Endothelial cell of umbilical vein (primary cell): ENCODE measurements around the gene MAP3K19. TPM values are rescaled to one million over a fixed set of nuclear protein-coding genes. Genes with fewer than 3 reads are reported as not detected.

Experiments
- BruUV-seq: library from RNA; stranded (reverse); fragments of 400-500 nt; replicated peaks from 2 replicates; lab custom pipeline; 2021; lab: Mats Ljungman, UMichigan
- CTCF ChIA-PET: fragments of 300-600, 350-600 bp; sonication (Branson Sonifier 250); formaldehyde crosslinking; loops from one replicate; lab custom pipeline; 2021; ENCODE audit warnings: antibody characterized with exemption, inconsistent platforms; lab: Charles Lee
- POLR2A ChIA-PET: fragments of 300-600, 350-600 bp; sonication (Branson Sonifier 250); formaldehyde crosslinking; loops from one replicate; lab custom pipeline; 2021; ENCODE audit warnings: antibody characterized with exemption, inconsistent platforms; lab: Charles Lee
- DNase-seq: peaks from one replicate; pipeline ENCODE4 v3.0.0-alpha.2; 2011; ENCODE audit warnings: low read depth, low spot score
- FAIRE-seq: peaks from 2 replicates; lab custom pipeline; 2011; peaks lifted over from hg19 to GRCh38; lab: Jason Lieb, UNC
- H2AFZ ChIP-seq: 2 replicates; pipeline ENCODE4 v1.6.0; 2012; ENCODE audit warnings: low read depth, low read length, control low read depth, inconsistent platforms
- H3K27ac ChIP-seq: 2 replicates; pipeline ENCODE4 v1.5.1; 2011; ENCODE audit warnings: low read depth, mild to moderate bottlenecking, control low read depth, low read length, moderate library complexity; ENCODE audit not compliant: insufficient read depth
- H3K27me3 ChIP-seq, 2 experiments: 2 replicates each; pipeline versions ENCODE4 v1.6.0 to v1.6.1; 2011; ENCODE audit warnings: low read length in 2 of 2, mixed read lengths in 1 of 2; ENCODE audit not compliant: control insufficient read depth in 2 of 2, insufficient read depth in 2 of 2
- H3K36me3 ChIP-seq, 2 experiments: 2 replicates in 1 of 2; 3 replicates in 1 of 2; pipeline ENCODE4 v1.5.1; 2011; ENCODE audit warnings: low read length in 2 of 2, mild to moderate bottlenecking in 1 of 2, moderate library complexity in 1 of 2; ENCODE audit not compliant: control insufficient read depth in 2 of 2, insufficient read depth in 2 of 2; ENCODE audit errors: extremely low read depth in 1 of 2
- H3K4me1 ChIP-seq: 3 replicates; pipeline ENCODE4 v1.5.1; 2011; ENCODE audit warnings: mild to moderate bottlenecking, low read length; ENCODE audit not compliant: control insufficient read depth, insufficient read depth; ENCODE audit errors: extremely low read depth
- H3K4me2 ChIP-seq: 2 replicates; pipeline ENCODE4 v1.6.1; 2011; ENCODE audit warnings: low read length, control low read depth, mixed read lengths; ENCODE audit not compliant: insufficient read depth
- H3K4me3 ChIP-seq, 3 experiments: fragments of 200-600 bp in 1 of 3; sonication (generic), shearing (Covaris generic) in 1 of 3; replicated peaks in 1 of 3; 2 replicates each; pipeline ENCODE4 v1.5.1; 2011 to 2016; ENCODE audit warnings: control low read depth in 3 of 3, low read length in 3 of 3, mild to moderate bottlenecking in 2 of 3, inconsistent platforms in 1 of 3, low read depth in 1 of 3, moderate library complexity in 1 of 3; ENCODE audit not compliant: insufficient read depth in 1 of 3
- H3K79me2 ChIP-seq: 2 replicates; pipeline ENCODE4 v1.6.0; 2012; ENCODE audit warnings: low read length, inconsistent platforms; ENCODE audit not compliant: control insufficient read depth, insufficient read depth
- H3K9ac ChIP-seq: replicated peaks from 2 replicates; pipeline ENCODE3; 2011; ENCODE audit warnings: low read length, control low read depth; ENCODE audit not compliant: insufficient read depth; ENCODE audit errors: extremely low read depth
- H3K9me1 ChIP-seq: replicated peaks from 3 replicates; pipeline ENCODE4 v1.6.0; 2011; ENCODE audit warnings: mild to moderate bottlenecking, low read length; ENCODE audit not compliant: control insufficient read depth, insufficient read depth; ENCODE audit errors: extremely low read depth
- H3K9me3 ChIP-seq: replicated peaks from 2 replicates; pipeline ENCODE4 v1.5.1; 2012; ENCODE audit warnings: low read length, inconsistent platforms; ENCODE audit not compliant: control insufficient read depth, insufficient read depth
- H4K20me1 ChIP-seq: replicated peaks from 2 replicates; pipeline ENCODE3; 2011; ENCODE audit warnings: mild to moderate bottlenecking, low read length; ENCODE audit not compliant: control insufficient read depth, insufficient read depth; ENCODE audit errors: extremely low read depth
- EZH2 ChIP-seq: IDR thresholded peaks from 2 replicates; pipeline ENCODE4 v1.6.1; 2012; ENCODE audit warnings: borderline replicate concordance, low read depth, mild to moderate bottlenecking, moderate library complexity, low read length, inconsistent platforms; ENCODE audit not compliant: severe bottlenecking
- GATA2 ChIP-seq: IDR thresholded peaks from 2 replicates; pipeline ENCODE4 v1.7.0; 2011; ENCODE audit warnings: low read depth, mild to moderate bottlenecking, moderate library complexity, mixed read lengths, low read length; ENCODE audit not compliant: insufficient read length, insufficient read depth
- JUN ChIP-seq: IDR thresholded peaks from 2 replicates; pipeline ENCODE4 v1.6.1; 2011; ENCODE audit warnings: borderline replicate concordance, low read depth; ENCODE audit not compliant: insufficient read length, insufficient read depth
- MAX ChIP-seq: IDR thresholded peaks from 2 replicates; pipeline ENCODE4 v1.6.1; 2011; ENCODE audit not compliant: insufficient read depth, insufficient read length
- POLR2A ChIP-seq: IDR thresholded peaks from 2 replicates; pipeline ENCODE4 v1.6.1; 2012; ENCODE audit warnings: low read depth, mild to moderate bottlenecking, control low read depth, low read length
- POLR2AphosphoS5 ChIP-seq: IDR thresholded peaks from 2 replicates; pipeline ENCODE4 v1.6.1; 2012; ENCODE audit warnings: low read depth, mild to moderate bottlenecking, control low read depth, low read length, moderate library complexity; ENCODE audit not compliant: insufficient read depth
- dilution Hi-C: fragments of 300-500 bp; cut with MboI; formaldehyde crosslinking; loops from one replicate; pipeline ENCODE4 v1.15.0; 2019; ENCODE audit warnings: low sequenced_read_pairs; ENCODE audit not compliant: extremely low pct_ligation_motif_present
- intact Hi-C: fragments of 100-400 bp; cut with micrococcal nuclease; formaldehyde crosslinking; loops from one replicate; pipeline ENCODE4 v1.10.0; 2022
- polyA plus RNA-seq, 4 experiments: library from polyadenylated mRNA; depleted of rRNA in 3 of 4; stranded (reverse) in 3 of 4; unstranded in 1 of 4; fragments of >200 nt; gene quantifications; 2 replicates each; pipeline versions ENCODE4 v1.2.1 to v1.2.3, GENCODE V29; 2011 to 2012; ENCODE audit warnings: missing spikeins in 1 of 4
- total RNA-seq: library from RNA; stranded (reverse); gene quantifications from 2 replicates; pipeline ENCODE4 v1.2.3, GENCODE V29; 2021
- TF ChIP-seq, protein P1 (sequence below), 2 donors: IDR thresholded peaks; 1 replicate in 1 of 2; 2 replicates in 1 of 2; pipeline ENCODE4 v1.5.1; 2011; ENCODE audit warnings: low read length in 2 of 2, mild to moderate bottlenecking in 2 of 2, moderate library complexity in 2 of 2, control low read depth in 1 of 2, inconsistent platforms in 1 of 2, low read depth in 1 of 2; ENCODE audit not compliant: insufficient read depth in 1 of 2; ENCODE audit errors: extremely low read depth in 1 of 2

Gene MAP3K19
- total and polyA plus RNA-seq, 2 donors (not counting 3 experiments of a cell fraction or from before 2014, with no cell fraction given) = not detected

- Histone ChIP-seq H3K9me3 (no peaks in the 10 kb centered on the region), H3K4me3 (peak within 1 kb of the TSS; percentile 54 to 99 (median 87)), H3K79me2 (peaks cover 49% of the 10 kb centered on the region), H3K36me3 (no peaks in the 10 kb centered on the region), H3K4me2 (peak within 1 kb of the TSS; percentile 93), H2AFZ (peak within 1 kb of the TSS; percentile 88), H3K4me1 (peaks cover 30% of the 10 kb centered on the region), H3K27ac (peak within 1 kb of the TSS; percentile 83), H3K9me1 (no peaks in the 10 kb centered on the region), H3K27me3 (peaks cover 0 to 3% of the 10 kb centered on the region in 2 experiments), H3K9ac (peak within 1 kb of the TSS; percentile 96), H4K20me1 (no peaks in the 10 kb centered on the region)
- dilution Hi-C loops (no loop called here), intact Hi-C loops (loop anchor here (2.0 to 5.0 kb wide), 3 partner anchors 133 to 479 kb away; partner anchors contain the start of genes CCNT2, R3HDM1 and ZRANB3)
- peak; percentile 90 for DNase-seq
- no peak for TF ChIP-seq GATA2
- TF ChIP-seq MAX = no peak
- no peak for TF ChIP-seq EZH2
- TF ChIP-seq POLR2AphosphoS5 = peak; percentile 88
- peak; percentile 95 for TF ChIP-seq POLR2A
- TF ChIP-seq, protein P1, sequence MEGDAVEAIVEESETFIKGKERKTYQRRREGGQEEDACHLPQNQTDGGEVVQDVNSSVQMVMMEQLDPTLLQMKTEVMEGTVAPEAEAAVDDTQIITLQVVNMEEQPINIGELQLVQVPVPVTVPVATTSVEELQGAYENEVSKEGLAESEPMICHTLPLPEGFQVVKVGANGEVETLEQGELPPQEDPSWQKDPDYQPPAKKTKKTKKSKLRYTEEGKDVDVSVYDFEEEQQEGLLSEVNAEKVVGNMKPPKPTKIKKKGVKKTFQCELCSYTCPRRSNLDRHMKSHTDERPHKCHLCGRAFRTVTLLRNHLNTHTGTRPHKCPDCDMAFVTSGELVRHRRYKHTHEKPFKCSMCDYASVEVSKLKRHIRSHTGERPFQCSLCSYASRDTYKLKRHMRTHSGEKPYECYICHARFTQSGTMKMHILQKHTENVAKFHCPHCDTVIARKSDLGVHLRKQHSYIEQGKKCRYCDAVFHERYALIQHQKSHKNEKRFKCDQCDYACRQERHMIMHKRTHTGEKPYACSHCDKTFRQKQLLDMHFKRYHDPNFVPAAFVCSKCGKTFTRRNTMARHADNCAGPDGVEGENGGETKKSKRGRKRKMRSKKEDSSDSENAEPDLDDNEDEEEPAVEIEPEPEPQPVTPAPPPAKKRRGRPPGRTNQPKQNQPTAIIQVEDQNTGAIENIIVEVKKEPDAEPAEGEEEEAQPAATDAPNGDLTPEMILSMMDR (IDR thresholded peaks at IDR 0.05; ENCODE audit: extremely low read depth in 1 of 2, insufficient read depth in 1 of 2, low read depth in 1 of 2, low read length in 2 of 2) = no peak
- no peak for TF ChIP-seq JUN
- ChIA-PET POLR2A (interaction anchor here (0.6 to 0.7 kb wide), 2 partner anchors 96 to 643 kb away, joined by 3 read pairs; no protein-coding TSS in a partner anchor), CTCF (interaction anchor here (0.7 to 1.5 kb wide), 3 partner anchors 34 to 657 kb away, joined by 3 to 5 read pairs (median 4); no protein-coding TSS in a partner anchor)
- TSS peak; percentile 66 for BruUV-seq
- peak; percentile 81 for FAIRE-seq
These were observed 5.0 kb upstream of the MAP3K19 start, which contains the start of gene RAB3GAP1 for GRCh38 chr2:135052042-135052876. Gene RAB3GAP1, plus strand, starts transcription at chr2:135052292. Its CDS starts 16 bp downstream, at chr2:135052308.
